Dermis microvascular lymphatic vessel endothelial cell (primary cell): ENCODE results near the gene KCNK3. TPM values are rescaled to one million over a fixed set of nuclear protein-coding genes. Genes with fewer than 3 reads are reported as not detected.
"Not testable (repeated sequence)": the region's sequence is repeated elsewhere in the genome, so short reads cannot be mapped to it uniquely, and the experiment has no call there.

ENCODE experiments used
- DNase-seq, 2 donors: peaks; one replicate each; pipeline versions ENCODE4 v3.0.0 to v3.0.0-alpha.2; 2010; ENCODE audit warnings: low read depth in 2 of 2
- total RNA-seq: library from RNA; depleted of rRNA; stranded (reverse); fragments of >200 nt; gene quantifications from 2 replicates; pipeline ENCODE4 v1.2.1, GENCODE V29; 2014

Gene KCNK3
- total RNA-seq, 1 donor from 2014 or later: not detected

GRCh38 chr2:26729311-26729710, 36.8 kb downstream of the KCNK3 start:
- DNase-seq: no peak

- DNase-seq: no peak
These were observed 38.2 kb downstream of the KCNK3 start for GRCh38 chr2:26730549-26731344.

DNA sequence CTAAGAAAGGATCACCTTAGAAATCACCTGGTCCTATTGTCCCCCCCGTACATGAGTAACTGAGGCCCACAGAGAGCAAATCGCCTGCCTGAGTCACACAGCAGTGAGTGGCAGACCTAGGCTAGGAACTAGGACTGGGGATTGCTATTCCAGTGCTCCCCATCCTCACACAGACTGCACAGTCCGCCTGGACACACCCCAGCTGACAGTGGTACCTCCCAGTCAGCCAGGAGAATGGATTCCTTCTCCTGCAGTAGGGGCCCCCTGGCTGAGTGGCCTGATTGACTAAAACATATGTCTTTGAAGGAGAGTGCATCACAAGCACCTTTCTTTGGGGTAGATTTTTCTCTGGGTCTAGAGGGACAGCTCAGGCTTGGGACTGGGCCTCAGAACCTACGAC, 39.2 kb downstream of the KCNK3 start:
- DNase-seq: no peak

GRCh38 chr2:26732446-26732845, 39.9 kb downstream of the KCNK3 start:
- DNase-seq: no peak

GRCh38 chr2:26733413-26733812, 40.9 kb downstream of the KCNK3 start:
- no peak for DNase-seq

GRCh38 chr2:26735097-26735496, 42.6 kb downstream of the KCNK3 start:
- DNase-seq: peak in 1 of 2 donors; percentile 76

DNA sequence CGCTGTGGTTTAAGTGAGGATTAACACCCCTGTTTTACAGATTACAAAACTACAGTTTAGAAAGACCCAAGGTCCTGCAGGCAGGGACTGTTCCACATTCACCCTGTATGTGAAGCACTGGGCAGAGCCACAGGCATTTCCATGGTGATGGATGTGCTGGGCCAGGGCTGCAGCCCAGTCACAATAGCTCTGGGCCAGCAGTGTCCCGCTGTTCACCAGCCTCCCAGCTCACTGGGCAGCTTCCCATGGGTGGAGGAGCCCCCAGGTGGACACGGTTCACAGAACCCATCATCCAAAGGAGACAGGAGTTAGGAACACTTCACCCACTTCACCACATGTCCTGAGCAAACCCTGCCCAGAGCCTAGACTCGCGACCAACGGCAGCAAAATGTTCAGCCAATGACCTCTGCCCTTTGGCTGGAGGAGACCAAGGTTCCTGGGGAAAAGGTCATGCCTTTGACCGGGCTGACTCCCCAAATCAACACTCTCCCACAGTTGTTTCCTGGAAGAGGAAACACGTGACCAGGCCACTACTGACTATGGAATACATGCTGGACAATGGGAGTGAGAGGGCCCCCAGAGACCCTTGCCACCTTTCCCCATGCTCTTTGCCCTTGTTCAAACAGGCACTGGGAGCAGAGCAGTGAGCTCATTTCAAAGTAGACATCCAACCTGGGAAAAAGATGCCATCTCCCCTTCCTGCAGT, 43.5 kb downstream of the KCNK3 start:
- DNase-seq: peak; percentile 20 to 78

DNA sequence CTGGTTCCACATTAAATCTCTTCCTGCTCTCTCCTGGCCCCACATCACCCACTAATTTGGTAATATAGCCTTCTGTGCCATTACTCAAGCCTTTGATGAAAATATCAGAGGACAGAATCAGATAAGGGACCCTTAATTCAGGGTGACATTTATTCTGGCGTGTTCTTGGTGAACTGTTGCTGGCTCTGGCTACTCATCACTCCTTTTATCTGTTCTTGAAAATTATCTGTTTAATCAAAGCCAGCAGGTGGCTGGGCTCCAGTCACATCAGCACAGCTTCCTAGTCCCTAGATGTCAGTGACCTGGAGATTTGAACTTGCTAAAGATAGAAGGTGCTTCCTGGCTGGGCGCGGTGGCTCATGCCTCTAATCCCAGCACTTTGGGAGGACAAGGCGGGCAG, 44.7 kb downstream of the KCNK3 start:
- DNase-seq: no peak

GRCh38 chr2:26738481-26738880, 46.0 kb downstream of the KCNK3 start:
- DNase-seq: no peak

GRCh38 chr2:26739514-26739913, 47.0 kb downstream of the KCNK3 start:
- no peak for DNase-seq

- no peak for DNase-seq
These were observed 47.8 kb downstream of the KCNK3 start for GRCh38 chr2:26740346-26740745.

GRCh38 chr2:26740890-26741302, 48.4 kb downstream of the KCNK3 start:
- no peak for DNase-seq

- DNase-seq: no peak
These were observed 49.7 kb downstream of the KCNK3 start for GRCh38 chr2:26742048-26742770.

GRCh38 chr2:26743852-26744251, 51.3 kb downstream of the KCNK3 start:
- no peak for DNase-seq

GRCh38 chr2:26744953-26745352, 52.4 kb downstream of the KCNK3 start:
- DNase-seq: no peak

- DNase-seq: peak; percentile 68 to 82
These were observed 53.2 kb downstream of the KCNK3 start for GRCh38 chr2:26745609-26746327.

GRCh38 chr2:26746934-26747333, 54.4 kb downstream of the KCNK3 start:
- no peak for DNase-seq

DNA sequence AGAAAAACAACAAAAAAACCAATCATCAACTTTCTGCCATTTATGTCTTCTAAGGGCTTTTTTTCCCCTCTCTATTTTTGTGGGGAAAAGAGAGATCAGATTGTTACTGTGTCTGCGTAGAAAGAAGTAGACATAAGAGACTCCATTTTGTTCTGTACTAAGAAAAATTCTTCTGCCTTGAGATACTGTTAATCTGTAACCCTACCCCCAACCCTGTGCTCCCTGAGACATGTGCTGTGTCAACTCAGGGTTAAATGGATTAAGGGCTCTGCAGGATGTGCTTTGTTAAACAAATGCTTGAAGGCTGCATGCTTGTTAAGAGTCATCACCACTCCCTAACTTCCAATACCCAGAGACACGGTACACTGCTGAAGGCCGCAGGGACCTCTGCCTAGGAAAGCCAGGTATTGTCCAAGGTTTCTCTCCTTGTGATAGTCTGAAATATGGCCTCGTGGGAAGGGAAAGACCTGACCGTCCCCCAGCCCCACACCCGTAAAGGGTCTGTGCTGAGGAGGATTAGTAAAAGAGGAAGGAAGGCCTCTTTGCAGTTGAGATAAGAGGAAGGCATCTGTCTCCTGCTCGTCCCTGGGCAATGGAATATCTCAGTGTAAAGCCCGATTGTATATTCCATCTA, 57.4 kb downstream of the KCNK3 start:
- not testable (repeated sequence) for DNase-seq

DNA sequence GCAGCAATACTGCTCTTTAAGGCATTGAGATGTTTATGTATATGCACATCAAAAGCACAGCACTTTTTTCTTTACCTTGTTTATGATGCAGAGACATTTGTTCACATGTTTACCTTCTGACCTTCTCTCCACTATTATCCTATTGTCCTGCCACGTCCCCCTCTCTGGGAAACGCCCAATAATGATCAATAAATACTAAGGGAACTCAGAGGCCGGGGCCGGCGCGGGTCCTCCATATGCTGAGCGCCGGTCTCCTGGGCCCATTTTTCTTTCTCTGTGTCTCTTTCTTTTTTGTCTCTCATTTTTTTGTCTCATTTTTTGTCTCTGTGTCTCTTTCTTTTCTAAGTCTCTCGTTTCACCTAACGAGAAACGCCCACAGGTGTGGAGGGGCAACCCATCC, 57.9 kb downstream of the KCNK3 start:
- DNase-seq: not testable (repeated sequence)

DNA sequence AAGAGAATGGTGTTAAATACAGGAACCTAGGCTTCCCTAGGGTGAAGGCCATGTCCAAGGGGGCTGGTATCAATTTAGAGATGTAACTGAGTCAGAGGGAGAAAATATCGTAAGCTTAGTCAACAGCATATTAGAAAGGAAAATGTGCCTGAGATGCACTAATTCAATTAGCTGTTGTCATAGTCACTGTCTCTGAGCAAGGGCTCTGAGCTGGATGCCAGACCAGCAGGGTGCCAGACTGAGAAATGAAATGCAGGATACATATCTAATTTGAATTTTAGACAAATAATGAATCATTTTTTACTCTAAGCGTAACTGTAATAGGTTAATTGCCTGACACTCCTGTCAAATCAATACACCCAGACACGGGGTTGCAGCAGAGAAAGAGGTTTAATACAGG, 60.1 kb downstream of the KCNK3 start:
- DNase-seq: no peak

GRCh38 chr2:26754539-26754938, 62.0 kb downstream of the KCNK3 start:
- DNase-seq: no peak
